Smooth muscle cell (in vitro differentiated cells): ENCODE measurements around the gene HSD11B1L. TPM values are rescaled to one million over a fixed set of nuclear protein-coding genes. Genes with fewer than 3 reads are reported as not detected.

Source experiments
- DNase-seq: peaks from one replicate; lab custom pipeline; 2025; ENCODE audit not compliant: unreplicated experiment; lab: John Stamatoyannopoulos, UW
- H2AFZ ChIP-seq: fragments of 200-600 bp; sonication (generic); 2 replicates; pipeline ENCODE4 v1.6.0; 2016; ENCODE audit warnings: antibody characterized with exemption, low read depth, mild to moderate bottlenecking
- H3F3A ChIP-seq: fragments of 200-600 bp; sonication (generic); 2 replicates; pipeline ENCODE4 v1.6.0; 2017; ENCODE audit warnings: antibody characterized with exemption, low read depth
- H3K27ac ChIP-seq: fragments of 200-600 bp; sonication (generic); 2 replicates; pipeline ENCODE4 v1.5.1; 2016; ENCODE audit warnings: low read depth, mild to moderate bottlenecking
- H3K27me3 ChIP-seq: fragments of 200-600 bp; sonication (generic); 2 replicates; pipeline ENCODE4 v1.6.1; 2016; ENCODE audit warnings: low read depth, mild to moderate bottlenecking
- H3K36me3 ChIP-seq: fragments of 200-600 bp; sonication (generic); 2 replicates; pipeline ENCODE4 v1.5.1; 2016; ENCODE audit warnings: low read depth
- H3K4me1 ChIP-seq: fragments of 200-600 bp; sonication (generic); 2 replicates; pipeline ENCODE4 v1.5.1; 2016; ENCODE audit warnings: low read depth
- H3K4me2 ChIP-seq: fragments of 200-600 bp; sonication (generic); 2 replicates; pipeline ENCODE4 v1.6.0; 2016; ENCODE audit warnings: mild to moderate bottlenecking
- H3K4me3 ChIP-seq: fragments of 200-600 bp; sonication (generic); 2 replicates; pipeline ENCODE4 v1.5.1; 2016; ENCODE audit warnings: mild to moderate bottlenecking
- H3K79me2 ChIP-seq: fragments of 200-600 bp; sonication (generic); 2 replicates; pipeline ENCODE4 v1.6.0; 2016; ENCODE audit warnings: low read depth, mild to moderate bottlenecking
- H3K9ac ChIP-seq: fragments of 200-600 bp; sonication (generic); 2 replicates; pipeline ENCODE4 v1.6.0; 2016; ENCODE audit warnings: low read depth
- H3K9me3 ChIP-seq: fragments of 200-600 bp; sonication (generic); replicated peaks from 2 replicates; pipeline ENCODE4 v1.5.1; 2016; ENCODE audit warnings: low read depth
- H4K20me1 ChIP-seq: fragments of 200-600 bp; sonication (generic); 2 replicates; pipeline ENCODE4 v1.6.0; 2016; ENCODE audit warnings: low read depth
- CTCF ChIP-seq: fragments of 200-600 bp; sonication (generic); IDR thresholded peaks from 2 replicates; pipeline ENCODE4 v1.5.1; 2017; ENCODE audit warnings: borderline replicate concordance, mild to moderate bottlenecking, antibody characterized with exemption; ENCODE audit not compliant: insufficient read depth, poor library complexity, severe bottlenecking
- WGBS: methylation state at CpG from one replicate; pipeline ENCODE4 v1.1.7; 2016; ENCODE audit warnings: low lambda C conversion rate; 5-methylcytosine and 5-hydroxymethylcytosine counted together
- polyA plus RNA-seq: library from polyadenylated mRNA; unstranded; fragments of >200 nt; fragmentation: Nextera tagmentation; extraction: Ambion mirVana; gene quantifications from 2 replicates; pipeline ENCODE4 v1.2.1, GENCODE V29; 2016
- total RNA-seq: library from RNA; depleted of rRNA; stranded (reverse); fragments of >200 nt; gene quantifications from 2 replicates; pipeline ENCODE4 v1.2.3, GENCODE V29; 2014

The HSD11B1L gene
- total and polyA plus RNA-seq, 2 experiments from 2014 or later = 28.0 to 28.4 TPM

DNA sequence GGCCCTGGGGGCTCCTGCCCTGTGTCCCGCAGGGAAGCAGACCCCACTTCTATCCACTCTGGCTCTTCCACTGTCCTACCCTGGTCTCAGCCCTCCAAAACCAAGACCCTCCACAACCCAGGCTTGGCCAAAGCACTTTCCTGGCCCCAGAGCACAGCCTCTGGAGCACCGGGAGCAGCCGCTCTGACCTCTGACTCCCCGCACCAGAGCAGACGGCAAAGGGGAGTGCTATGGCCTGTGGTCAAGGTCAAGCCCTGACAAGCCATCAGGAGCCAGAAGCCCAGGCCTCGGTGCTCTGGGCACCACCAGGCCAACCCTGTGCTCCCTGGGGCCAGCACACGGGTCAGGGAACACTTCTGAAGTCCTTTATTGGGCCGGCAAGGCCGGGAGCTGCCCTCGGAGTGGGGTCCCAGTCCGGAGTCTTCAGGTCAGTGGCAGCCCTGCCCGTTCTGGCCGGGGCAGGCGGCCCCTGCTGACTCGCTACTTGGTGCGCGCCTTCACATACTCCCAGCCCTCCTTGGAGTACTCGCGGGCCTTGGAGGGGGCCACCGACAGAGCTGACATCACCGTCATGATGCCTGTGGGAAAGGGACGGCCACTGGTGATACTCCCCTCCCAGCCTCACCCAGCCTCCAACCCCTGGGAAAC lies 2.6 kb upstream of the HSD11B1L start:
- TF ChIP-seq CTCF = no peak
- WGBS = 96% methylated on average over 22 of the region's 22 CpGs

DNA sequence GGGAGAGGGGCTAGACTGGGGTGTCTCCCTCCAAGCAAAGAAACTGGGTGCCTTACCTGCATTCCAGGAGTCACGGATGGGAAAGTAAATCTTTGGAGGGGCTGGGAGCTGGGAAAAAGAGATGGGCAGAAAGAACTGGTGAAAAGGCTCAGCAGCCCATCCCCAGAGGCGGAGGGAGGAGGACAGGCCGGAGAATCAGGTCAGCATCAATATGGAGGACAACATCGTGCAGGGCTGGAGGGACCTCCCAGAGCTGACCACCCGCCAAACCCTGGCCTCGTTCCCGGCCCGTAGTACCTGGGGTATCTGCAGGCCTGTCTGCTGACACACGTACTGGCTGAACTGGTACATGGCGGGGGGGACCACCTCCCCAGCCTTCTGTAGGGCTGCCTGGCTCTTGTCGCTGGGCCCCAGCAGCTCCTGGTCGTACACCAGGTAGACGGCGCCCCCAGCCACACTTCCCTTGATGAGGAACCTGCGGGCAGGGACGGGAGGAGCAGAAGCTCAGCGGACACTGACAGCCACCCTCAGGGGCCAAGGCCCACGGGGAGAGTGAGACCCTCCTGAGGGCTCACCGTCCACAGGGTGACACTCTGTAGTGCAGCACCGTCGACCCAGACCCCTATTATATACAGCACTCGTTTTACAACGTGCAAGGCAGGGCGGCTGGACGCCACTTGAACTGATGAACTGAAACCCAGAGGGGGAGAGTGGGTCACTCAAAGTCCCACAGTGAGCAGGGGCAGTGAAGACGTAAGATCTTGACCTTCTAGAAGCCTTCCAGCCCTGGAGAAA lies 1.3 kb upstream of the HSD11B1L start:
- no peak overlapping the region for H2AFZ ChIP-seq
- peak overlapping the region; percentile 50 for H3K27ac ChIP-seq
- peak overlapping the region; percentile 97 for H3K4me2 ChIP-seq
- DNase-seq = no peak
- H3K27me3 ChIP-seq = no peaks in the 10 kb centered on the region
- no peaks in the 10 kb centered on the region for H3K4me1 ChIP-seq
- H3K36me3 ChIP-seq = no peaks in the 10 kb centered on the region
- 50% methylated on average over 26 of the region's 26 CpGs for WGBS
- peak overlapping the region; percentile 80 for H3K4me3 ChIP-seq
- H3K9me3 ChIP-seq = no peaks in the 10 kb centered on the region
- peak overlapping the region; percentile 88 for H3K9ac ChIP-seq
- H3K79me2 ChIP-seq = peaks cover 10% of the 10 kb centered on the region
- no peak for TF ChIP-seq CTCF
- no peaks in the 10 kb centered on the region for H3F3A ChIP-seq
- no peaks in the 10 kb centered on the region for H4K20me1 ChIP-seq

More for the DNA sequence above, 2.6 kb upstream of the HSD11B1L start:
- H3K9me3 ChIP-seq = no peaks in the 10 kb centered on the region
- no peaks in the 10 kb centered on the region for H3K27me3 ChIP-seq
- H3K27ac ChIP-seq = no peak overlapping the region
- no peaks in the 10 kb centered on the region for H3K4me1 ChIP-seq
- H3K79me2 ChIP-seq = peaks cover 10% of the 10 kb centered on the region
- H3F3A ChIP-seq = no peaks in the 10 kb centered on the region
- H3K36me3 ChIP-seq = no peaks in the 10 kb centered on the region
- no peak overlapping the region for H3K9ac ChIP-seq
- no peak overlapping the region for H3K4me2 ChIP-seq
- H4K20me1 ChIP-seq = no peaks in the 10 kb centered on the region
- no peak overlapping the region for H3K4me3 ChIP-seq
- H2AFZ ChIP-seq = no peak overlapping the region
- DNase-seq = no peak

GRCh38 chr19:5680084-5680436 lies 767 bp upstream of the HSD11B1L start:
- no peak for DNase-seq
- H3K9ac ChIP-seq = peak overlapping the region; percentile 88
- H3K4me3 ChIP-seq = peak overlapping the region; percentile 80
- H2AFZ ChIP-seq = no peak overlapping the region
- H3K27ac ChIP-seq = peak overlapping the region; percentile 50
- peak overlapping the region; percentile 97 for H3K4me2 ChIP-seq
- peaks cover 10% of the 10 kb centered on the region for H3K79me2 ChIP-seq
- H3K4me1 ChIP-seq = no peaks in the 10 kb centered on the region
- no peaks in the 10 kb centered on the region for H3F3A ChIP-seq
- whole genome bisulfite sequencing = under 1% methylated on average over 23 of the region's 23 CpGs
- no peaks in the 10 kb centered on the region for H3K9me3 ChIP-seq
- no peaks in the 10 kb centered on the region for H4K20me1 ChIP-seq
- H3K36me3 ChIP-seq = no peaks in the 10 kb centered on the region
- H3K27me3 ChIP-seq = no peaks in the 10 kb centered on the region
- no peak for TF ChIP-seq CTCF
